ENCODE measurements around the gene COX5A.
A peak's percentile ranks its signal among the peaks of the same experiment; 100 is the strongest.

COX5A gene

DNA sequence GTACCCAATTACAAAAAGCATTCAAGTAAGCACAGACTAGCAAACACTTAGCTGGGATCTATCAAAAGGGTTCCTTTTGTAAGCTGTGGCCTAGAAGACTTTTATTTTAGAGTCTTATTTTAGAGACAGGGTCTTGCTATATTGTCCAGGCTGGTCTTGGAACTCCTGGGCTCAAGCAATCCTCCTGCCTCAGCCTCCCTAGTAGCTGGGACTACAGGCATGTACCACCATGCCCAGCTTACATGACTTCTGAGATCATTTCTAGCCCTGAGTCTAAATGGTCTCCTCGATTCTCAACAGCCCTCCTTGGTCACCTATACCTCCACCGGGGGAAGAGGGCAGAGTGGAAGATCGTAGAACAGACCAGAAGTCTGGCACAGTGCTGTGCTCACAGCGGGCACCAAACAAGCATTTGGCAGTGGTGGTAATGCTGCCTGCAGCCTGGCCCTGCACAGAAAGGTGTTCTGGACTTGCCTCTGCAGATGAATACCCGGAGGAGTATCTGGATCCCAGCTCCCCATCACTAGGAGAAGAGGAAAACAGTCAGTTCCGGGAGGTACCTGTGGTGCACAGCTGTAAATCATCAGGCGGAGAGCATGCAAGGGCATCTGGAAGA lies 33.6 kb downstream of the COX5A start:
- Histone ChIP-seq H3K4me2 (ENCODE audit: low read length, poor library complexity, severe bottlenecking) (no peak overlapping the region), H3K18ac (ENCODE audit: low read depth in 1 of 2, low read length in 2 of 2) (no peak overlapping the region), H2BK5ac (ENCODE audit: low read depth, low read length, poor library complexity, severe bottlenecking) (no peak overlapping the region), H4K91ac (ENCODE audit: low read length) (no peak overlapping the region), H3K9me3 (ENCODE audit: control insufficient read depth, low read length) (no peaks in the 10 kb centered on the region), H3K27me3 (ENCODE audit: control insufficient read depth in 1 of 2, insufficient read depth in 1 of 2, low read length in 2 of 2) (no peaks in the 10 kb centered on the region), H3K14ac (ENCODE audit: low read length in 2 of 2) (no peak overlapping the region), H2BK120ac (ENCODE audit: low read depth, low read length) (no peak overlapping the region), H3K4me1 (ENCODE audit: control insufficient read depth, insufficient read depth, low read depth, low read length) (peaks cover 13% of the 10 kb centered on the region), H2BK15ac (ENCODE audit: low read depth, poor library complexity, severe bottlenecking) (no peak overlapping the region), H2AFZ (ENCODE audit: low read depth, low read length) (no peak overlapping the region), H3K9ac (ENCODE audit: low read length) (peak overlapping the region; percentile 97), H3K23ac (ENCODE audit: low read length in 2 of 2) (no peak overlapping the region), H2AK5ac (ENCODE audit: low read length, severe bottlenecking) (no peak overlapping the region), H2BK12ac (ENCODE audit: low read length in 2 of 2) (no peak overlapping the region), H3K36me3 (ENCODE audit: control insufficient read depth in 1 of 2, insufficient read depth in 2 of 2, low read depth in 1 of 2, low read length in 2 of 2) (peaks cover 36 to 54% of the 10 kb centered on the region in 2 experiments), H3K4ac (ENCODE audit: low read depth in 1 of 2, low read length in 2 of 2) (no peak overlapping the region), H4K8ac (ENCODE audit: low read length) (no peak overlapping the region), H3K4me3 (ENCODE audit: insufficient read depth in 1 of 2, low read depth in 1 of 2, low read length in 2 of 2) (peak overlapping the region in 1 of 2 experiments; percentile 85), H3K27ac (ENCODE audit: low read length, poor library complexity, severe bottlenecking) (no peak overlapping the region), H3K79me1 (replicated peaks; ENCODE audit: low read length, poor library complexity, severe bottlenecking) (peaks cover 26% of the 10 kb centered on the region)
- DNase-seq: no peak
- WGBS: 97% methylated on average over 7 of the region's 7 CpGs

DNA sequence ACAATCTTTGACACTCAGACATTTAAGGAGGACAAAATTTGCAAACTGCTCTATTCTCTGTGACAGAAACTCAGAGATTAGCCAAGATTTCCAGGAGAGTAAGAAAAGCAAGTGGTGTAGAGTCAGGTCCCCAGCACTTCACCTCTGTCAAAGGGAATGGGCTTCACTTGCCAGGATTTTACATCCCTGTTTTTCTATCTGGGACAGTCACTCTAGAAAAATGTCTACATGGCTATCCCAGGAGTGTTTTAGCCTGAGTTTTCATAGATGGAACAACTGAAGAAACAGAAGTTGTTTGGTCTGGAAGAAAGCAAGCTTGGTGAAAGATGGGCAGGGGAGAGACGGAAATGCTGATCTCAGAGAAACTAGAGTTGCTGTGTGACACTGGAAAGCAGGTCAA lies 34.2 kb downstream of the COX5A start:
- no peak overlapping the region for H2BK120ac ChIP-seq (ENCODE audit: low read depth, low read length)
- no peaks in the 10 kb centered on the region for H3K27me3 ChIP-seq (ENCODE audit: control insufficient read depth in 1 of 2, insufficient read depth in 1 of 2, low read length in 2 of 2)
- H2AFZ ChIP-seq (ENCODE audit: low read depth, low read length): no peak overlapping the region
- WGBS: 100% methylated on average over 1 of the region's 1 CpG
- H3K23ac ChIP-seq (ENCODE audit: low read length in 2 of 2): no peak overlapping the region
- H3K9ac ChIP-seq (ENCODE audit: low read length): peak overlapping the region; percentile 97
- H2BK15ac ChIP-seq (ENCODE audit: low read depth, poor library complexity, severe bottlenecking): no peak overlapping the region
- H3K79me1 ChIP-seq (replicated peaks; ENCODE audit: low read length, poor library complexity, severe bottlenecking): peaks cover 26% of the 10 kb centered on the region
- H3K36me3 ChIP-seq (ENCODE audit: control insufficient read depth in 1 of 2, insufficient read depth in 2 of 2, low read depth in 1 of 2, low read length in 2 of 2): peaks cover 40 to 60% of the 10 kb centered on the region in 2 experiments
- H2AK5ac ChIP-seq (ENCODE audit: low read length, severe bottlenecking): no peak overlapping the region
- H3K27ac ChIP-seq (ENCODE audit: low read length, poor library complexity, severe bottlenecking): no peak overlapping the region
- H2BK12ac ChIP-seq (ENCODE audit: low read length in 2 of 2): no peak overlapping the region
- peaks cover 13% of the 10 kb centered on the region for H3K4me1 ChIP-seq (ENCODE audit: control insufficient read depth, insufficient read depth, low read depth, low read length)
- H3K4me2 ChIP-seq (ENCODE audit: low read length, poor library complexity, severe bottlenecking): no peak overlapping the region
- H4K91ac ChIP-seq (ENCODE audit: low read length): no peak overlapping the region
- no peak for DNase-seq
- H3K9me3 ChIP-seq (ENCODE audit: control insufficient read depth, low read length): no peaks in the 10 kb centered on the region
- H4K8ac ChIP-seq (ENCODE audit: low read length): no peak overlapping the region
- no peak overlapping the region for H3K14ac ChIP-seq (ENCODE audit: low read length in 2 of 2)
- no peak overlapping the region for H3K18ac ChIP-seq (ENCODE audit: low read depth in 1 of 2, low read length in 2 of 2)
- H3K4ac ChIP-seq (ENCODE audit: low read depth in 1 of 2, low read length in 2 of 2): no peak overlapping the region
- no peak overlapping the region for H3K4me3 ChIP-seq (ENCODE audit: insufficient read depth in 1 of 2, low read depth in 1 of 2, low read length in 2 of 2)
- no peak overlapping the region for H2BK5ac ChIP-seq (ENCODE audit: low read depth, low read length, poor library complexity, severe bottlenecking)

DNA sequence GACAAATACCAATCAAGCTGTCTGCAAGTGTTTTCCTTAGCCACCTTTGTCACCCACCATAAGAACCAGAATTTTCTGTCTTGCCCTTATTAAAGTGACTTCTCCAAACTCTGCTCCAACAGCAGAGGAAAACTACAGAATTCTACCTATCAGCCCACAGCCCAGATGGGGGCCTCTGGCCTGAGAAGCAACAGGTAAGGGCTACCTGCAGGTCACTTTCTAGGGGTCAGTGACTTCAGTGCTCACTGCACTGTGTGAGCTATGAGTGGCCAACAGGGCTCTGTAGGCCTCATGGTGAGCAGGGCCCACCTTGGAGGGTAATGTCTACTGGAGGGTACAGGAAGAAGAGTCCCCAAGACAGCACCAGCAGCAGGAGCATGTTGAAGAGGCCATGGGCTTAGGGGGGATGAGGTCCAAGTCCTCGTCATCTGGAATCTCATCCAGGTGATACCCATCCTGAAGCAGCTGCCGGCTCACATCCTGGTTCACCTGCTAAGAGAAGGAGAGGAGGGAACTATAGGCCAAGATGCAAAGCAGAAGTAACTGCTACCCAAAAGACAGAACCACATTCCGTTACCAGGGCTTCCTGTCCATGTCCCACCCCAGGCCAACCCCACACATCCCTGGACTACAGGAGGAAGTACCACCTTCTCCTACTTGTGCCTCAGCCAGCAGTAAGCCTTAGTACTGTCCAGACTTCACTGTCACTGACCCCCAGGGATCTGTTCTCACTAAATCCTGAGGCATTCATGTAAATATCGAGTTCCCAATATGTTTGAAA lies 35.4 kb downstream of the COX5A start:
- H3K27ac ChIP-seq (ENCODE audit: low read length, poor library complexity, severe bottlenecking): no peak overlapping the region
- no peaks in the 10 kb centered on the region for H3K27me3 ChIP-seq (ENCODE audit: control insufficient read depth in 1 of 2, insufficient read depth in 1 of 2, low read length in 2 of 2)
- peaks cover 51 to 61% of the 10 kb centered on the region in 2 experiments for H3K36me3 ChIP-seq (ENCODE audit: control insufficient read depth in 1 of 2, insufficient read depth in 2 of 2, low read depth in 1 of 2, low read length in 2 of 2)
- H2BK120ac ChIP-seq (ENCODE audit: low read depth, low read length): no peak overlapping the region
- no peak overlapping the region for H3K4me3 ChIP-seq (ENCODE audit: insufficient read depth in 1 of 2, low read depth in 1 of 2, low read length in 2 of 2)
- no peak overlapping the region for H2BK5ac ChIP-seq (ENCODE audit: low read depth, low read length, poor library complexity, severe bottlenecking)
- H2BK15ac ChIP-seq (ENCODE audit: low read depth, poor library complexity, severe bottlenecking): no peak overlapping the region
- H3K23ac ChIP-seq (ENCODE audit: low read length in 2 of 2): no peak overlapping the region
- H3K9ac ChIP-seq (ENCODE audit: low read length): no peak overlapping the region
- no peaks in the 10 kb centered on the region for H3K9me3 ChIP-seq (ENCODE audit: control insufficient read depth, low read length)
- no peak overlapping the region for H3K4me2 ChIP-seq (ENCODE audit: low read length, poor library complexity, severe bottlenecking)
- H3K4ac ChIP-seq (ENCODE audit: low read depth in 1 of 2, low read length in 2 of 2): no peak overlapping the region
- H2BK12ac ChIP-seq (ENCODE audit: low read length in 2 of 2): no peak overlapping the region
- H3K14ac ChIP-seq (ENCODE audit: low read length in 2 of 2): no peak overlapping the region
- H4K91ac ChIP-seq (ENCODE audit: low read length): no peak overlapping the region
- H3K18ac ChIP-seq (ENCODE audit: low read depth in 1 of 2, low read length in 2 of 2): no peak overlapping the region
- no peak overlapping the region for H2AFZ ChIP-seq (ENCODE audit: low read depth, low read length)
- over 99% methylated on average over 4 of the region's 4 CpGs for WGBS
- peaks cover 12% of the 10 kb centered on the region for H3K4me1 ChIP-seq (ENCODE audit: control insufficient read depth, insufficient read depth, low read depth, low read length)
- DNase-seq: no peak
- H3K79me1 ChIP-seq (replicated peaks; ENCODE audit: low read length, poor library complexity, severe bottlenecking): peaks cover 26% of the 10 kb centered on the region
- H2AK5ac ChIP-seq (ENCODE audit: low read length, severe bottlenecking): no peak overlapping the region
- H4K8ac ChIP-seq (ENCODE audit: low read length): no peak overlapping the region

DNA sequence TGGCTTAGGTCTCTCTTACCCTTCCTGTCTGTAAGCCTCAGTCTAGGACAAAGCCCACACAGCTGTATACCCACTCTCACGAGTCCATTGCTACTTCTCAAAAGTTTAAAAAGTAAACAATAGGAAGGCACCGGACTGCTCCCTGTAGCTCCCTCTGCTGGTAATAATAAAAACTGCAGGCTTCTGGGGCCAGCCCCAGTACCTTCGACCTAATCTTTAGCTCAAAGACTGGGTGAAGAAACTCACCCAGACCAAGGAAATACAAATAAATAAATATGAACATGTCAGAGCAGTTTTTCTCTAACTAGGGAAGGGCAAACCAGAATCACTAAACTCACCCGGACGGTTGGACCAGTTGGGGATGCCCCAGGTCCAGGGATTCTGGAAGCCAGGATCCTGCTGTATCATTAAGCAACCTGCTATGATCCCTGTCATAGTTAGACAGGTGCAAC lies 36.2 kb downstream of the COX5A start:
- H3K23ac ChIP-seq (ENCODE audit: low read length in 2 of 2): no peak overlapping the region
- no peaks in the 10 kb centered on the region for H3K27me3 ChIP-seq (ENCODE audit: control insufficient read depth in 1 of 2, insufficient read depth in 1 of 2, low read length in 2 of 2)
- H2BK12ac ChIP-seq (ENCODE audit: low read length in 2 of 2): peak overlapping the region in 1 of 2 experiments; percentile 15
- no peak overlapping the region for H2AK5ac ChIP-seq (ENCODE audit: low read length, severe bottlenecking)
- H2AFZ ChIP-seq (ENCODE audit: low read depth, low read length): peak overlapping the region; percentile 54
- no peak overlapping the region for H3K4me3 ChIP-seq (ENCODE audit: insufficient read depth in 1 of 2, low read depth in 1 of 2, low read length in 2 of 2)
- peak overlapping the region; percentile 47 for H3K9ac ChIP-seq (ENCODE audit: low read length)
- no peak overlapping the region for H3K27ac ChIP-seq (ENCODE audit: low read length, poor library complexity, severe bottlenecking)
- H3K4me2 ChIP-seq (ENCODE audit: low read length, poor library complexity, severe bottlenecking): no peak overlapping the region
- H2BK5ac ChIP-seq (ENCODE audit: low read depth, low read length, poor library complexity, severe bottlenecking): no peak overlapping the region
- 29% methylated on average over 4 of the region's 5 CpGs for WGBS
- peaks cover 26% of the 10 kb centered on the region for H3K79me1 ChIP-seq (replicated peaks; ENCODE audit: low read length, poor library complexity, severe bottlenecking)
- peaks cover 10% of the 10 kb centered on the region for H3K4me1 ChIP-seq (ENCODE audit: control insufficient read depth, insufficient read depth, low read depth, low read length)
- peak; percentile 67 for DNase-seq
- no peak overlapping the region for H3K14ac ChIP-seq (ENCODE audit: low read length in 2 of 2)
- no peak overlapping the region for H2BK120ac ChIP-seq (ENCODE audit: low read depth, low read length)
- no peak overlapping the region for H3K4ac ChIP-seq (ENCODE audit: low read depth in 1 of 2, low read length in 2 of 2)
- H3K36me3 ChIP-seq (ENCODE audit: control insufficient read depth in 1 of 2, insufficient read depth in 2 of 2, low read depth in 1 of 2, low read length in 2 of 2): peaks cover 59 to 69% of the 10 kb centered on the region in 2 experiments
- H2BK15ac ChIP-seq (ENCODE audit: low read depth, poor library complexity, severe bottlenecking): no peak overlapping the region
- H4K8ac ChIP-seq (ENCODE audit: low read length): no peak overlapping the region
- H4K91ac ChIP-seq (ENCODE audit: low read length): no peak overlapping the region
- no peaks in the 10 kb centered on the region for H3K9me3 ChIP-seq (ENCODE audit: control insufficient read depth, low read length)
- no peak overlapping the region for H3K18ac ChIP-seq (ENCODE audit: low read depth in 1 of 2, low read length in 2 of 2)

All from mesenchymal stem cell (in vitro differentiated cells and primary cell).